ENCODE results near the gene SLC25A41. TPM values are rescaled to one million over a fixed set of nuclear protein-coding genes. Genes with fewer than 3 reads are reported as not detected.

SLC25A41 gene
- total RNA-seq, 1 donor from 2014 or later: not detected

GRCh38 chr19:6381030-6381750 is 52.4 kb downstream of the SLC25A41 start:
- H3K27ac ChIP-seq: no peak overlapping the region
- H2AFZ ChIP-seq (replicated peaks): no peak overlapping the region
- H3K4me2 ChIP-seq: no peak overlapping the region
- Mint-ChIP-seq H3K27ac (no peak overlapping the region), H3K9me3 (no peaks in the 10 kb centered on the region), H3K27me3 (ENCODE audit: insufficient read depth, low read depth) (peaks cover 2% of the 10 kb centered on the region), H3K4me1 (no peaks in the 10 kb centered on the region), H3K4me3 (no peak overlapping the region), H3K36me3 (peaks cover 28% of the 10 kb centered on the region)
- no peaks in the 10 kb centered on the region for H3K27me3 ChIP-seq
- no peaks in the 10 kb centered on the region for H3K79me2 ChIP-seq (ENCODE audit: low read depth)
- no peaks in the 10 kb centered on the region for H4K20me1 ChIP-seq (ENCODE audit: low read depth)
- H3K4me1 ChIP-seq: no peaks in the 10 kb centered on the region
- TF ChIP-seq, protein P1, sequence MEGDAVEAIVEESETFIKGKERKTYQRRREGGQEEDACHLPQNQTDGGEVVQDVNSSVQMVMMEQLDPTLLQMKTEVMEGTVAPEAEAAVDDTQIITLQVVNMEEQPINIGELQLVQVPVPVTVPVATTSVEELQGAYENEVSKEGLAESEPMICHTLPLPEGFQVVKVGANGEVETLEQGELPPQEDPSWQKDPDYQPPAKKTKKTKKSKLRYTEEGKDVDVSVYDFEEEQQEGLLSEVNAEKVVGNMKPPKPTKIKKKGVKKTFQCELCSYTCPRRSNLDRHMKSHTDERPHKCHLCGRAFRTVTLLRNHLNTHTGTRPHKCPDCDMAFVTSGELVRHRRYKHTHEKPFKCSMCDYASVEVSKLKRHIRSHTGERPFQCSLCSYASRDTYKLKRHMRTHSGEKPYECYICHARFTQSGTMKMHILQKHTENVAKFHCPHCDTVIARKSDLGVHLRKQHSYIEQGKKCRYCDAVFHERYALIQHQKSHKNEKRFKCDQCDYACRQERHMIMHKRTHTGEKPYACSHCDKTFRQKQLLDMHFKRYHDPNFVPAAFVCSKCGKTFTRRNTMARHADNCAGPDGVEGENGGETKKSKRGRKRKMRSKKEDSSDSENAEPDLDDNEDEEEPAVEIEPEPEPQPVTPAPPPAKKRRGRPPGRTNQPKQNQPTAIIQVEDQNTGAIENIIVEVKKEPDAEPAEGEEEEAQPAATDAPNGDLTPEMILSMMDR (IDR thresholded peaks at IDR 0.05): no peak
- TF ChIP-seq EZH2phosphoT487 (IDR thresholded peaks at IDR 0.05) (no peak), EZH2 (IDR thresholded peaks at IDR 0.05) (no peak)
- H3K36me3 ChIP-seq: no peaks in the 10 kb centered on the region
- no peak for DNase-seq (ENCODE audit: low spot score)
- H3K9ac ChIP-seq: no peak overlapping the region
- H3F3A ChIP-seq (ENCODE audit: low read depth): peaks cover 4% of the 10 kb centered on the region
- no peak overlapping the region for H3K4me3 ChIP-seq
- H3K9me3 ChIP-seq (ENCODE audit: low read depth): no peaks in the 10 kb centered on the region

- peaks cover 4% of the 10 kb centered on the region for H3F3A ChIP-seq (ENCODE audit: low read depth)
- TF ChIP-seq EZH2phosphoT487 (IDR thresholded peaks at IDR 0.05): no peak
- no peaks in the 10 kb centered on the region for H3K79me2 ChIP-seq (ENCODE audit: low read depth)
- no peaks in the 10 kb centered on the region for H3K9me3 ChIP-seq (ENCODE audit: low read depth)
- no peak overlapping the region for H3K9ac ChIP-seq
- no peaks in the 10 kb centered on the region for H3K36me3 ChIP-seq
- Mint-ChIP-seq H3K27me3 (ENCODE audit: insufficient read depth, low read depth) (peaks cover 5% of the 10 kb centered on the region), H3K36me3 (peaks cover 26% of the 10 kb centered on the region), H3K9me3 (no peaks in the 10 kb centered on the region), H3K4me1 (no peaks in the 10 kb centered on the region), H3K4me3 (peak overlapping the region; percentile 9), H3K27ac (no peak overlapping the region)
- H4K20me1 ChIP-seq (ENCODE audit: low read depth): no peaks in the 10 kb centered on the region
- no peak overlapping the region for H3K27ac ChIP-seq
- H2AFZ ChIP-seq (replicated peaks): no peak overlapping the region
- no peak overlapping the region for H3K4me3 ChIP-seq
- no peak overlapping the region for H3K4me2 ChIP-seq
- no peaks in the 10 kb centered on the region for H3K27me3 ChIP-seq
- no peak for DNase-seq (ENCODE audit: low spot score)
- no peaks in the 10 kb centered on the region for H3K4me1 ChIP-seq
These were observed 53.8 kb downstream of the SLC25A41 start for GRCh38 chr19:6379744-6380143.

DNA sequence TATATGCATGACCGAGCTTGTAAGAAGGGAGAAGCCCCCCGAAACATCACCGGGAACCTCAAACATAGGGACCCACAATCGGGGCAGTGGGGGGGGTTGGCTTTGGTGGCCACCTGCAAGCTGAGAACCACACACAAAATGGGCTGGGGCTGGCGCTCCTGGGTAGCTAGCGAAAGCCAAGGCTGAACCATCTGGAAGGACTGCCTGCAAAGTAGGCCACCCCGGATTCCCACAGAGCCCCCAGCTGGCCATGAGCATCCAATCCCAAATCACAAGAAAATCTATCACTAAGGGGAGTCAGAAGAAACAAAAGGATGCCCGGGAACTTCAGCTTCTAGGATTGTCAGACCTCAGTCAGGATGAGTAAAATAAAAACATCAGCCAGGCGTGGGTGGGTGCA is 55.1 kb downstream of the SLC25A41 start:
- Mint-ChIP-seq H3K4me3 (no peak overlapping the region), H3K36me3 (peaks cover 26% of the 10 kb centered on the region), H3K9me3 (no peaks in the 10 kb centered on the region), H3K27me3 (ENCODE audit: insufficient read depth, low read depth) (peaks cover 10% of the 10 kb centered on the region), H3K27ac (peak overlapping the region; percentile 37), H3K4me1 (peaks cover 4% of the 10 kb centered on the region)
- no peak for DNase-seq (ENCODE audit: low spot score)
- no peak overlapping the region for H2AFZ ChIP-seq (replicated peaks)
- peaks cover 4% of the 10 kb centered on the region for H3K4me1 ChIP-seq
- no peaks in the 10 kb centered on the region for H3K9me3 ChIP-seq (ENCODE audit: low read depth)
- no peak overlapping the region for H3K4me2 ChIP-seq
- H4K20me1 ChIP-seq (ENCODE audit: low read depth): peaks cover 7% of the 10 kb centered on the region
- no peaks in the 10 kb centered on the region for H3K36me3 ChIP-seq
- peak overlapping the region; percentile 38 for H3K27ac ChIP-seq
- no peaks in the 10 kb centered on the region for H3K27me3 ChIP-seq
- peaks cover 13% of the 10 kb centered on the region for H3F3A ChIP-seq (ENCODE audit: low read depth)
- no peak overlapping the region for H3K4me3 ChIP-seq
- H3K9ac ChIP-seq: no peak overlapping the region
- peaks cover 10% of the 10 kb centered on the region for H3K79me2 ChIP-seq (ENCODE audit: low read depth)
- no peak for TF ChIP-seq EZH2phosphoT487 (IDR thresholded peaks at IDR 0.05)
- TF ChIP-seq EZH2 (IDR thresholded peaks at IDR 0.05): no peak
- TF ChIP-seq, protein P1 (IDR thresholded peaks at IDR 0.05): no peak

DNA sequence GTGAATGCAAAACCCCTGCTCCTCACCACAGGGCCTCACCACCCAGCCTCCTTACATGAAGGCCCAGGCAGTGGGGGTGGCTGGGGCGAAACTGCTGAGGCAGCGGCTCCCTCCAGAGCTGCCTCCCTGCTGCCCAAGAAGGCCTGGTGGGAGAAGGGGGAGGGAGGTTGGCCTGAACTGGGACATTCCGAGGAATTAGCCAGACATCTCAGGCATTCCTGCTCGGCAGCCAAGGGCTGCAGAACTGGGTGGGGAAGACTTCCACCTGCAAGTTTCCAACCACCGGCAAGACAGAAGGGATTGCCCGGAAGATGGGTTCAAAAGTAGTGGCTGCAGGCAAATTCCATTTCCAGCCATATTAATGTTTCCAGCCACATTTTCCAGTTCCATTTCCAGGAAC is 55.5 kb downstream of the SLC25A41 start:
- no peak overlapping the region for H2AFZ ChIP-seq (replicated peaks)
- no peak overlapping the region for H3K9ac ChIP-seq
- no peaks in the 10 kb centered on the region for H3K9me3 Mint-ChIP-seq
- peak; percentile 27 for DNase-seq (ENCODE audit: low spot score)
- H3K4me1 Mint-ChIP-seq: peaks cover 4% of the 10 kb centered on the region
- H3K27ac ChIP-seq: no peak overlapping the region
- no peaks in the 10 kb centered on the region for H3K36me3 ChIP-seq
- H3K27ac Mint-ChIP-seq: peak overlapping the region; percentile 37
- no peaks in the 10 kb centered on the region for H3K9me3 ChIP-seq (ENCODE audit: low read depth)
- peaks cover 13% of the 10 kb centered on the region for H3F3A ChIP-seq (ENCODE audit: low read depth)
- H3K4me3 Mint-ChIP-seq: no peak overlapping the region
- peaks cover 7% of the 10 kb centered on the region for H4K20me1 ChIP-seq (ENCODE audit: low read depth)
- no peaks in the 10 kb centered on the region for H3K27me3 ChIP-seq
- H3K4me2 ChIP-seq: no peak overlapping the region
- no peak overlapping the region for H3K4me3 ChIP-seq
- peaks cover 4% of the 10 kb centered on the region for H3K4me1 ChIP-seq
- TF ChIP-seq EZH2phosphoT487 (IDR thresholded peaks at IDR 0.05) (no peak), EZH2 (IDR thresholded peaks at IDR 0.05) (no peak)
- TF ChIP-seq, protein P1 (IDR thresholded peaks at IDR 0.05): no peak
- peaks cover 26% of the 10 kb centered on the region for H3K36me3 Mint-ChIP-seq
- peaks cover 10% of the 10 kb centered on the region for H3K79me2 ChIP-seq (ENCODE audit: low read depth)
- H3K27me3 Mint-ChIP-seq (ENCODE audit: insufficient read depth, low read depth): peaks cover 11% of the 10 kb centered on the region

Measured in neural progenitor cell (in vitro differentiated cells).